GM10266 (cell line): ENCODE data around the gene TULP1.

Experiments
- DNase-seq: peaks from one replicate; pipeline ENCODE4 v3.0.0; 2012; ENCODE audit errors: extremely low spot score
- TF ChIP-seq, protein P1 (sequence below): IDR thresholded peaks from 2 replicates; pipeline ENCODE4 v1.5.1; 2012; ENCODE audit warnings: mild to moderate bottlenecking, low read depth; ENCODE audit not compliant: control insufficient read depth, insufficient read depth; ENCODE audit errors: missing control alignments

TULP1 gene

DNA sequence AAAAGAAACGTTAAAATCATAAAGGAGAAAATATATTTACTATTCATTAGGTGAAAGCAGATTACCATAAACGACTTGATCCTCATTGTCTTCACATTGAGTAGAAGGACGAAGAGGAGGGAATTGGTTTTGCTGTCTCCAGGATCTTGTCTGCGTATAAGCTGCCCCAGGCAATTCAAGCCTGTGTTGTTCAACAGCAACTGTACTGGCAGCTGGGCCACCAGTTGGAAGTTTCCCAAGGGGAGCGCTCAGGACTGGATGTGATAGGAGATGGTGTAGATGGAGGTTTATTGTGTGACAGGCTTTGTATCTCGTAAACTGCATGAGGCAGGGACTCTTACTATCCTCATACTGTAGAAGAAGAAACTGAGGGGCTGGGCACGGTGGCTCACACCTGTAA is 64.5 kb downstream of the TULP1 start:
- TF ChIP-seq, protein P1, sequence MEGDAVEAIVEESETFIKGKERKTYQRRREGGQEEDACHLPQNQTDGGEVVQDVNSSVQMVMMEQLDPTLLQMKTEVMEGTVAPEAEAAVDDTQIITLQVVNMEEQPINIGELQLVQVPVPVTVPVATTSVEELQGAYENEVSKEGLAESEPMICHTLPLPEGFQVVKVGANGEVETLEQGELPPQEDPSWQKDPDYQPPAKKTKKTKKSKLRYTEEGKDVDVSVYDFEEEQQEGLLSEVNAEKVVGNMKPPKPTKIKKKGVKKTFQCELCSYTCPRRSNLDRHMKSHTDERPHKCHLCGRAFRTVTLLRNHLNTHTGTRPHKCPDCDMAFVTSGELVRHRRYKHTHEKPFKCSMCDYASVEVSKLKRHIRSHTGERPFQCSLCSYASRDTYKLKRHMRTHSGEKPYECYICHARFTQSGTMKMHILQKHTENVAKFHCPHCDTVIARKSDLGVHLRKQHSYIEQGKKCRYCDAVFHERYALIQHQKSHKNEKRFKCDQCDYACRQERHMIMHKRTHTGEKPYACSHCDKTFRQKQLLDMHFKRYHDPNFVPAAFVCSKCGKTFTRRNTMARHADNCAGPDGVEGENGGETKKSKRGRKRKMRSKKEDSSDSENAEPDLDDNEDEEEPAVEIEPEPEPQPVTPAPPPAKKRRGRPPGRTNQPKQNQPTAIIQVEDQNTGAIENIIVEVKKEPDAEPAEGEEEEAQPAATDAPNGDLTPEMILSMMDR, result no peak
- no peak for DNase-seq
